ENCODE data around the gene DMD.

The DMD gene

GRCh38 chrX:31227250-31227649 lies 1984.1 kb downstream of the DMD start:
- H3K36me3 Mint-ChIP-seq (ENCODE audit: low read depth): no peaks in the 10 kb centered on the region
- H3K4me3 Mint-ChIP-seq: no peak overlapping the region
- no peaks in the 10 kb centered on the region for H3K4me1 Mint-ChIP-seq (ENCODE audit: low read depth)
- no peak overlapping the region for H3K27ac Mint-ChIP-seq
- no peaks in the 10 kb centered on the region for H3K27me3 Mint-ChIP-seq (ENCODE audit: low read depth)
- no peaks in the 10 kb centered on the region for H3K9me3 Mint-ChIP-seq
- no peak for DNase-seq (ENCODE audit: low spot score)

- no peaks in the 10 kb centered on the region for H3K4me1 Mint-ChIP-seq (ENCODE audit: low read depth)
- no peak for DNase-seq (ENCODE audit: low spot score)
- no peaks in the 10 kb centered on the region for H3K36me3 Mint-ChIP-seq (ENCODE audit: low read depth)
- no peak overlapping the region for H3K27ac Mint-ChIP-seq
- no peaks in the 10 kb centered on the region for H3K9me3 Mint-ChIP-seq
- H3K4me3 Mint-ChIP-seq: no peak overlapping the region
- H3K27me3 Mint-ChIP-seq (ENCODE audit: low read depth): no peaks in the 10 kb centered on the region
These were observed 1985.5 kb downstream of the DMD start for GRCh38 chrX:31225819-31226218.

GRCh38 chrX:31224381-31225012 lies 1986.9 kb downstream of the DMD start:
- H3K9me3 Mint-ChIP-seq: no peaks in the 10 kb centered on the region
- no peaks in the 10 kb centered on the region for H3K36me3 Mint-ChIP-seq (ENCODE audit: low read depth)
- H3K27ac Mint-ChIP-seq: no peak overlapping the region
- DNase-seq (ENCODE audit: low spot score): no peak
- H3K27me3 Mint-ChIP-seq (ENCODE audit: low read depth): no peaks in the 10 kb centered on the region
- H3K4me1 Mint-ChIP-seq (ENCODE audit: low read depth): no peaks in the 10 kb centered on the region
- H3K4me3 Mint-ChIP-seq: no peak overlapping the region

- no peak for DNase-seq (ENCODE audit: low spot score)
These were observed 1987.5 kb downstream of the DMD start for GRCh38 chrX:31223817-31224216.

GRCh38 chrX:31222946-31223345 lies 1988.4 kb downstream of the DMD start:
- Mint-ChIP-seq H3K27me3 (ENCODE audit: low read depth) (no peaks in the 10 kb centered on the region), H3K4me1 (ENCODE audit: low read depth) (no peaks in the 10 kb centered on the region), H3K4me3 (no peak overlapping the region), H3K9me3 (no peaks in the 10 kb centered on the region), H3K36me3 (ENCODE audit: low read depth) (no peaks in the 10 kb centered on the region), H3K27ac (no peak overlapping the region)
- DNase-seq (ENCODE audit: low spot score): no peak

More at GRCh38 chrX:31223817-31224216, 1987.5 kb downstream of the DMD start:
- Mint-ChIP-seq H3K4me3 (no peak overlapping the region), H3K36me3 (ENCODE audit: low read depth) (no peaks in the 10 kb centered on the region), H3K4me1 (ENCODE audit: low read depth) (no peaks in the 10 kb centered on the region), H3K27ac (no peak overlapping the region), H3K27me3 (ENCODE audit: low read depth) (no peaks in the 10 kb centered on the region), H3K9me3 (no peaks in the 10 kb centered on the region)

- H3K36me3 Mint-ChIP-seq (ENCODE audit: low read depth): no peaks in the 10 kb centered on the region
- DNase-seq (ENCODE audit: low spot score): no peak
- no peak overlapping the region for H3K27ac Mint-ChIP-seq
- H3K27me3 Mint-ChIP-seq (ENCODE audit: low read depth): no peaks in the 10 kb centered on the region
- H3K4me3 Mint-ChIP-seq: no peak overlapping the region
- no peaks in the 10 kb centered on the region for H3K9me3 Mint-ChIP-seq
- H3K4me1 Mint-ChIP-seq (ENCODE audit: low read depth): no peaks in the 10 kb centered on the region
These were observed 1992.2 kb downstream of the DMD start for GRCh38 chrX:31219174-31219573.

GRCh38 chrX:31217084-31217483 lies 1994.3 kb downstream of the DMD start:
- no peak overlapping the region for H3K27ac Mint-ChIP-seq
- H3K27me3 Mint-ChIP-seq (ENCODE audit: low read depth): no peaks in the 10 kb centered on the region
- H3K4me1 Mint-ChIP-seq (ENCODE audit: low read depth): no peaks in the 10 kb centered on the region
- H3K9me3 Mint-ChIP-seq: no peaks in the 10 kb centered on the region
- no peaks in the 10 kb centered on the region for H3K36me3 Mint-ChIP-seq (ENCODE audit: low read depth)
- H3K4me3 Mint-ChIP-seq: no peak overlapping the region
- no peak for DNase-seq (ENCODE audit: low spot score)

- no peak overlapping the region for H3K27ac Mint-ChIP-seq
- no peaks in the 10 kb centered on the region for H3K4me1 Mint-ChIP-seq (ENCODE audit: low read depth)
These were observed 1996.0 kb downstream of the DMD start for GRCh38 chrX:31215277-31215815.

GRCh38 chrX:31213941-31214340 lies 1997.4 kb downstream of the DMD start:
- Mint-ChIP-seq H3K27ac (no peak overlapping the region), H3K36me3 (ENCODE audit: low read depth) (no peaks in the 10 kb centered on the region), H3K27me3 (ENCODE audit: low read depth) (no peaks in the 10 kb centered on the region), H3K4me1 (ENCODE audit: low read depth) (no peaks in the 10 kb centered on the region), H3K9me3 (no peaks in the 10 kb centered on the region), H3K4me3 (no peak overlapping the region)
- no peak for DNase-seq (ENCODE audit: low spot score)

More at GRCh38 chrX:31215277-31215815, 1996.0 kb downstream of the DMD start:
- Mint-ChIP-seq H3K9me3 (no peaks in the 10 kb centered on the region), H3K4me3 (no peak overlapping the region), H3K27me3 (ENCODE audit: low read depth) (no peaks in the 10 kb centered on the region), H3K36me3 (ENCODE audit: low read depth) (no peaks in the 10 kb centered on the region)
- DNase-seq (ENCODE audit: low spot score): no peak

GRCh38 chrX:31212856-31213748 lies 1998.2 kb downstream of the DMD start:
- H3K4me3 Mint-ChIP-seq: no peak overlapping the region
- no peaks in the 10 kb centered on the region for H3K36me3 Mint-ChIP-seq (ENCODE audit: low read depth)
- no peak overlapping the region for H3K27ac Mint-ChIP-seq
- DNase-seq (ENCODE audit: low spot score): no peak
- H3K9me3 Mint-ChIP-seq: no peaks in the 10 kb centered on the region
- H3K4me1 Mint-ChIP-seq (ENCODE audit: low read depth): no peaks in the 10 kb centered on the region
- H3K27me3 Mint-ChIP-seq (ENCODE audit: low read depth): no peaks in the 10 kb centered on the region

- Mint-ChIP-seq H3K4me1 (ENCODE audit: low read depth) (no peaks in the 10 kb centered on the region), H3K27ac (no peak overlapping the region), H3K4me3 (no peak overlapping the region), H3K9me3 (no peaks in the 10 kb centered on the region), H3K27me3 (ENCODE audit: low read depth) (no peaks in the 10 kb centered on the region), H3K36me3 (ENCODE audit: low read depth) (no peaks in the 10 kb centered on the region)
- no peak for DNase-seq (ENCODE audit: low spot score)
These were observed 2002.2 kb downstream of the DMD start for GRCh38 chrX:31209005-31209628.

GRCh38 chrX:31201503-31201902 lies 2009.8 kb downstream of the DMD start:
- no peak overlapping the region for H3K27ac Mint-ChIP-seq
- no peaks in the 10 kb centered on the region for H3K9me3 Mint-ChIP-seq
- no peaks in the 10 kb centered on the region for H3K4me1 Mint-ChIP-seq (ENCODE audit: low read depth)
- no peak for DNase-seq (ENCODE audit: low spot score)
- no peak overlapping the region for H3K4me3 Mint-ChIP-seq
- H3K36me3 Mint-ChIP-seq (ENCODE audit: low read depth): no peaks in the 10 kb centered on the region
- H3K27me3 Mint-ChIP-seq (ENCODE audit: low read depth): no peaks in the 10 kb centered on the region

- no peak overlapping the region for H3K4me3 Mint-ChIP-seq
These were observed 2010.9 kb downstream of the DMD start for GRCh38 chrX:31200430-31200829.

GRCh38 chrX:31199840-31200114 lies 2011.6 kb downstream of the DMD start:
- Mint-ChIP-seq H3K27me3 (ENCODE audit: low read depth) (no peaks in the 10 kb centered on the region), H3K4me1 (ENCODE audit: low read depth) (no peaks in the 10 kb centered on the region), H3K9me3 (no peaks in the 10 kb centered on the region), H3K4me3 (no peak overlapping the region), H3K27ac (no peak overlapping the region), H3K36me3 (ENCODE audit: low read depth) (no peaks in the 10 kb centered on the region)
- DNase-seq (ENCODE audit: low spot score): no peak

More at GRCh38 chrX:31200430-31200829, 2010.9 kb downstream of the DMD start:
- no peaks in the 10 kb centered on the region for H3K36me3 Mint-ChIP-seq (ENCODE audit: low read depth)
- H3K9me3 Mint-ChIP-seq: no peaks in the 10 kb centered on the region
- DNase-seq (ENCODE audit: low spot score): no peak
- H3K4me1 Mint-ChIP-seq (ENCODE audit: low read depth): no peaks in the 10 kb centered on the region
- no peaks in the 10 kb centered on the region for H3K27me3 Mint-ChIP-seq (ENCODE audit: low read depth)
- no peak overlapping the region for H3K27ac Mint-ChIP-seq

Data from T-helper 2 cell treated with Interferon-gamma antibody and Interleukin-4, amounts not matched to agents 5 μg/mL and 100 μg/mL, for 36 hours (primary cell).